Lung (tissue), 16 donors: ENCODE measurements around the gene SDC1. TPM values are rescaled to one million over a fixed set of nuclear protein-coding genes. Genes with fewer than 3 reads are reported as not detected.
"Not testable (repeated sequence)": the region's sequence is repeated elsewhere in the genome, so short reads cannot be mapped to it uniquely, and the experiment has no call there.

ENCODE experiments used
- ATAC-seq: fragments of 200-7000 bp; cut with Tn5 transposase; one replicate; pipeline ENCODE4 v1.9.1; 2020; ENCODE audit warnings: moderate number of reproducible peaks; ENCODE audit not compliant: insufficient read depth, low FRiP score
- DNase-seq, 3 donors: peaks; one replicate each; pipeline ENCODE4 v3.0.0-alpha.2; 2013 to 2017
- H3K27ac ChIP-seq, 2 donors: one replicate each; pipeline ENCODE4 v1.5.1; 2013; ENCODE audit warnings: mild to moderate bottlenecking in 2 of 2, moderate library complexity in 2 of 2, control low read depth in 1 of 2, inconsistent platforms in 1 of 2, low read depth in 1 of 2, low read length in 1 of 2
- H3K27me3 ChIP-seq, 3 donors: one replicate each; pipeline ENCODE4 v1.5.1; 2013; ENCODE audit warnings: low read length in 2 of 3; ENCODE audit not compliant: control insufficient read depth in 3 of 3, insufficient read depth in 3 of 3
- H3K36me3 ChIP-seq, 4 donors: one replicate each; pipeline ENCODE4 v1.5.1; 2013; ENCODE audit warnings: low read length in 4 of 4, mild to moderate bottlenecking in 1 of 4, moderate library complexity in 1 of 4; ENCODE audit not compliant: control insufficient read depth in 4 of 4, insufficient read depth in 4 of 4
- H3K4me1 ChIP-seq, 5 donors: one replicate each; pipeline ENCODE4 v1.5.1; 2013; ENCODE audit warnings: low read length in 5 of 5, mild to moderate bottlenecking in 2 of 5, moderate library complexity in 1 of 5; ENCODE audit not compliant: control insufficient read depth in 5 of 5, insufficient read depth in 5 of 5
- H3K4me3 ChIP-seq: one replicate; pipeline ENCODE4 v1.5.1; 2013; ENCODE audit warnings: mild to moderate bottlenecking, control low read depth, moderate library complexity
- H3K9ac ChIP-seq, 2 donors: one replicate each; pipeline ENCODE4 v1.5.1; 2013; ENCODE audit warnings: low read length in 2 of 2, control low read depth in 1 of 2; ENCODE audit not compliant: insufficient read depth in 1 of 2
- H3K9me3 ChIP-seq, 4 donors: one replicate each; pipeline ENCODE4 v1.5.1; 2013; ENCODE audit warnings: low read length in 3 of 4, mild to moderate bottlenecking in 1 of 4, moderate library complexity in 1 of 4; ENCODE audit not compliant: control insufficient read depth in 4 of 4, insufficient read depth in 3 of 4
- WGBS, 2 donors: extraction: QIAGEN DNeasy Blood & Tissue Kit; methylation state at CpG; one replicate each; pipeline ENCODE4 v1.1.7; 2013; 5-methylcytosine and 5-hydroxymethylcytosine counted together
- long read RNA-seq, 5 donors: transcript quantifications; one replicate each; lab custom pipeline, GENCODE V29; 2026
- polyA plus RNA-seq, 2 donors: library from polyadenylated mRNA; stranded (reverse); fragments of 200-250 nt; gene quantifications; one replicate each; pipeline ENCODE4 v1.2.1, GENCODE V29; 2013
- total RNA-seq, 2 donors: library from RNA; depleted of rRNA in 1 of 2; stranded (reverse); fragments of >200 nt in 1 of 2; gene quantifications; one replicate each; pipeline ENCODE4 v1.2.1, GENCODE V29; 2014 to 2021
- TF ChIP-seq, protein P1 (sequence below): IDR thresholded peaks from 2 replicates; pipeline ENCODE4 v1.5.1; 2012; ENCODE audit warnings: mild to moderate bottlenecking; ENCODE audit errors: control extremely low read depth, extremely low read depth
- donor health status: control.
- donor health status: control.
- donor health status: Bipolar disorder and iron deficiency.
- donor health status: healthy.
- donor health status: DM: yes; HTN: yes; CAD: no.

The SDC1 gene, protein sequence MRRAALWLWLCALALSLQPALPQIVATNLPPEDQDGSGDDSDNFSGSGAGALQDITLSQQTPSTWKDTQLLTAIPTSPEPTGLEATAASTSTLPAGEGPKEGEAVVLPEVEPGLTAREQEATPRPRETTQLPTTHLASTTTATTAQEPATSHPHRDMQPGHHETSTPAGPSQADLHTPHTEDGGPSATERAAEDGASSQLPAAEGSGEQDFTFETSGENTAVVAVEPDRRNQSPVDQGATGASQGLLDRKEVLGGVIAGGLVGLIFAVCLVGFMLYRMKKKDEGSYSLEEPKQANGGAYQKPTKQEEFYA
- total RNA-seq: 100 to 1,000 TPM; 232 to 234 TPM
- 100 to 1,000 TPM in 1 of 2 donors, 10 to 100 TPM in 1; 94.1 to 113 TPM for polyA plus RNA-seq
- long read RNA-seq, donor 1, transcript SDC1-201 (5 exons, 3,147 nt): major isoform, 22 of 62 reads
- long read RNA-seq, donor 1, transcript SDC1-202 (6 exons, 3,291 nt): minor isoform, 17 of 62 reads
- long read RNA-seq, donor 1, partial matches to known transcripts: 22 of 62 reads
- long read RNA-seq, donor 1, other reads (novel, unspliced or antisense): 0 of 62 reads
- long read RNA-seq, donor 2, transcript SDC1-201 (5 exons, 3,147 nt): major isoform, 7 of 21 reads
- long read RNA-seq, donor 2, partial matches to known transcripts: 11 of 21 reads
- long read RNA-seq, donor 2, other reads (novel, unspliced or antisense): 0 of 21 reads
- long read RNA-seq, donor 3, transcript SDC1-201 (5 exons, 3,147 nt): major isoform, 10 of 30 reads
- long read RNA-seq, donor 3, transcript SDC1-202 (6 exons, 3,291 nt): minor isoform, 5 of 30 reads
- long read RNA-seq, donor 3, partial matches to known transcripts: 14 of 30 reads
- long read RNA-seq, donor 3, other reads (novel, unspliced or antisense): 0 of 30 reads
- long read RNA-seq, donor 4, partial matches to known transcripts: 0 of 5 reads
- long read RNA-seq, donor 4, other reads (novel, unspliced or antisense): 0 of 5 reads
- long read RNA-seq, donor 5, transcript SDC1-202 (6 exons, 3,291 nt): minor isoform, 13 of 66 reads
- long read RNA-seq, donor 5, transcript SDC1-201 (5 exons, 3,147 nt): major isoform, 21 of 66 reads
- long read RNA-seq, donor 5, partial matches to known transcripts: 32 of 66 reads
- long read RNA-seq, donor 5, other reads (novel, unspliced or antisense): 0 of 66 reads

- TF ChIP-seq, protein P1, sequence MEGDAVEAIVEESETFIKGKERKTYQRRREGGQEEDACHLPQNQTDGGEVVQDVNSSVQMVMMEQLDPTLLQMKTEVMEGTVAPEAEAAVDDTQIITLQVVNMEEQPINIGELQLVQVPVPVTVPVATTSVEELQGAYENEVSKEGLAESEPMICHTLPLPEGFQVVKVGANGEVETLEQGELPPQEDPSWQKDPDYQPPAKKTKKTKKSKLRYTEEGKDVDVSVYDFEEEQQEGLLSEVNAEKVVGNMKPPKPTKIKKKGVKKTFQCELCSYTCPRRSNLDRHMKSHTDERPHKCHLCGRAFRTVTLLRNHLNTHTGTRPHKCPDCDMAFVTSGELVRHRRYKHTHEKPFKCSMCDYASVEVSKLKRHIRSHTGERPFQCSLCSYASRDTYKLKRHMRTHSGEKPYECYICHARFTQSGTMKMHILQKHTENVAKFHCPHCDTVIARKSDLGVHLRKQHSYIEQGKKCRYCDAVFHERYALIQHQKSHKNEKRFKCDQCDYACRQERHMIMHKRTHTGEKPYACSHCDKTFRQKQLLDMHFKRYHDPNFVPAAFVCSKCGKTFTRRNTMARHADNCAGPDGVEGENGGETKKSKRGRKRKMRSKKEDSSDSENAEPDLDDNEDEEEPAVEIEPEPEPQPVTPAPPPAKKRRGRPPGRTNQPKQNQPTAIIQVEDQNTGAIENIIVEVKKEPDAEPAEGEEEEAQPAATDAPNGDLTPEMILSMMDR: no peak
- peak in 2 of 3 donors; percentile 78 to 83 for DNase-seq
- H3K27ac ChIP-seq: peak within 1 kb of the TSS in 1 of 2 donors; percentile 87
- no peaks in the 10 kb centered on the region for H3K36me3 ChIP-seq
- no peaks in the 10 kb centered on the region for H3K27me3 ChIP-seq
- peak within 1 kb of the TSS; percentile 57 for H3K4me3 ChIP-seq
- H3K9me3 ChIP-seq: no peaks in the 10 kb centered on the region
- peak within 1 kb of the TSS in 1 of 2 donors; percentile 61 for H3K9ac ChIP-seq
- ATAC-seq: peak; percentile 46
- H3K4me1 ChIP-seq: peaks cover 0 to 20% (median 6%) of the 10 kb centered on the region in 5 donors
- WGBS, 2 donors: 1% methylated on average over 43 to 65 of the region's 65 CpGs
Measured at GRCh38 chr2:20224716-20225293, at the start of gene SDC1. Gene SDC1, minus strand, starts transcription at chr2:20225130. Its CDS starts 263 bp downstream, at chr2:20224867.

DNA sequence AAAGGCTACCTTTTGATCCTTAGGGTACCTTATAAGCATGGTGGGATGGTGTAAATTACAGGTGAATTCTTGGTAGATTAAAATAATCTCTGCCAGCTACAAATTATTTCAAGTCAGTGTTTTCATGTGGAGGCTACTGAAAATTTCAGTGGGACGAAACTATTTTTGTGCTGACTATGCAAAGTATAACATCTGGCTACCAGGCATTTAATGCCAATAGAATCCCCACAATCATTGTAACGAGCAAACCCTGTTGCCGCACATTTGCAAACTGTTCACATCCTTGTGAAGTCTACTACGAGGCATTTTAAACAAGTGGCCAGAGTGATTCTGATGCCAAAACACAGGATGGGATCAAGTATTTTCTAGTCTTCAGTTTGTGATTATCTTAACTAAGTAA is 48.1 kb upstream of the SDC1 start:
- WGBS, 2 donors: 91% methylated on average over 4 of the region's 4 CpGs
- H3K27me3 ChIP-seq: no peaks in the 10 kb centered on the region
- H3K4me1 ChIP-seq: no peaks in the 10 kb centered on the region
- TF ChIP-seq, protein P1: no peak
- ATAC-seq (no peak), DNase-seq (no peak)
- H3K9me3 ChIP-seq: no peaks in the 10 kb centered on the region
- no peak overlapping the region for H3K4me3 ChIP-seq
- H3K27ac ChIP-seq: no peak overlapping the region
- H3K36me3 ChIP-seq: peaks cover 2 to 11% (median 3%) of the 10 kb centered on the region in 4 donors
- H3K9ac ChIP-seq: no peak overlapping the region

- not testable (repeated sequence) for DNase-seq, H3K4me1 ChIP-seq, H3K27me3 ChIP-seq, ATAC-seq, H3K9ac ChIP-seq, H3K4me3 ChIP-seq, H3K9me3 ChIP-seq, H3K27ac ChIP-seq
- H3K36me3 ChIP-seq: peaks cover 2 to 17% (median 7%) of the 10 kb centered on the region in 4 donors
- WGBS, 2 donors: 90 to 94% methylated on average over 6 of the region's 6 CpGs
Measured at GRCh38 chr2:20268317-20268716, 43.4 kb upstream of the SDC1 start.
